Measurements from ENCODE around the gene TUBA8.

GRCh38 chr22:18114495-18114894 lies 3.9 kb downstream of the TUBA8 start:
- TF ChIP-seq EZH2phosphoT487 (IDR thresholded peaks at IDR 0.05; ENCODE audit: insufficient read depth, low read depth) (no peak), EZH2 (IDR thresholded peaks at IDR 0.05; ENCODE audit: insufficient read depth, poor library complexity, severe bottlenecking) (no peak)

Data from GM23248 (cell line).